SK-N-SH treated with all-trans-retinoic acid at 6 μM for 48 hours (cell line): Measurements from ENCODE around the gene SH3PXD2B.

ENCODE experiments used
- ATAC-seq: fragments of 200-7000 bp; cut with Tn5 transposase; 3 replicates; pipeline ENCODE4 v1.9.1; 2020; ENCODE audit warnings: mild to moderate bottlenecking, moderate library complexity
- ARNTL ChIP-seq: fragments of 450-650 bp; formaldehyde crosslinking; IDR thresholded peaks from 2 replicates; pipeline ENCODE4 v1.5.0; 2020; ENCODE audit warnings: low read depth, mild to moderate bottlenecking, moderate library complexity, borderline replicate concordance
- CREB5 ChIP-seq: fragments of 250-450 bp; sonication (Bioruptor Pico); IDR thresholded peaks from 2 replicates; pipeline ENCODE4 v1.5.1; 2020; ENCODE audit warnings: low read depth, mild to moderate bottlenecking, moderate library complexity
- CSDC2 ChIP-seq: fragments of 250-450 bp; sonication (Bioruptor Pico); IDR thresholded peaks from 2 replicates; pipeline ENCODE4 v1.5.0; 2020; ENCODE audit warnings: mild to moderate bottlenecking, moderate library complexity
- CSRNP3 ChIP-seq: fragments of 250-450 bp; sonication (Bioruptor Pico); IDR thresholded peaks from 2 replicates; pipeline ENCODE4 v1.5.1; 2021; ENCODE audit warnings: mild to moderate bottlenecking, moderate library complexity
- ESRRG ChIP-seq: fragments of 250-450 bp; sonication (Bioruptor Pico); IDR thresholded peaks from 2 replicates; pipeline ENCODE4 v1.6.1; 2021; ENCODE audit warnings: mild to moderate bottlenecking
- GLIS3 ChIP-seq: fragments of 250-450 bp; sonication (Bioruptor Pico); IDR thresholded peaks from 2 replicates; pipeline ENCODE4 v1.5.0; 2020; ENCODE audit warnings: mild to moderate bottlenecking, moderate library complexity
- ISL1 ChIP-seq: fragments of 250-450 bp; sonication (Bioruptor Pico); IDR thresholded peaks from 2 replicates; pipeline ENCODE4 v2.1.2; 2022; ENCODE audit warnings: mild to moderate bottlenecking, moderate library complexity
- OSR1 ChIP-seq: fragments of 250-450 bp; sonication (Bioruptor Pico); IDR thresholded peaks from 2 replicates; pipeline ENCODE4 v1.8.0; 2022; ENCODE audit warnings: moderate library complexity, mild to moderate bottlenecking, inconsistent platforms
- PATZ1 ChIP-seq: fragments of 250-450 bp; sonication (Bioruptor Pico); IDR thresholded peaks from 2 replicates; pipeline ENCODE4 v1.8.0; 2020; ENCODE audit warnings: mild to moderate bottlenecking, moderate library complexity, borderline replicate concordance
- POU6F1 ChIP-seq: fragments of 250-450 bp; sonication (Bioruptor Pico); IDR thresholded peaks from 2 replicates; pipeline ENCODE4 v1.8.0; 2021; ENCODE audit warnings: low read depth, mild to moderate bottlenecking, moderate library complexity, borderline replicate concordance
- PPARA ChIP-seq: fragments of 250-450 bp; sonication (Bioruptor Pico); IDR thresholded peaks from 2 replicates; pipeline ENCODE4 v1.5.0; 2020; ENCODE audit warnings: mild to moderate bottlenecking, borderline replicate concordance
- RARB ChIP-seq: fragments of 250-450 bp; sonication (Bioruptor Pico); IDR thresholded peaks from 2 replicates; pipeline ENCODE4 v1.8.0; 2021; ENCODE audit warnings: mild to moderate bottlenecking, moderate library complexity
- SNAI2 ChIP-seq: fragments of 250-450 bp; sonication (Bioruptor Pico); IDR thresholded peaks from 2 replicates; pipeline ENCODE4 v1.5.0; 2020; ENCODE audit warnings: mild to moderate bottlenecking, moderate library complexity
- TCF4 ChIP-seq: fragments of 250-450 bp; sonication (Bioruptor Pico); IDR thresholded peaks from 2 replicates; pipeline ENCODE4 v1.8.0; 2021; ENCODE audit warnings: mild to moderate bottlenecking, moderate library complexity, borderline replicate concordance
- TOX ChIP-seq: fragments of 250-450 bp; sonication (Bioruptor Pico); IDR thresholded peaks from 2 replicates; pipeline ENCODE4 v1.8.0; 2021; ENCODE audit warnings: mild to moderate bottlenecking, moderate library complexity, borderline replicate concordance
- TSHZ2 ChIP-seq: fragments of 250-450 bp; sonication (Bioruptor Pico); IDR thresholded peaks from 2 replicates; pipeline ENCODE4 v1.5.0; 2020; ENCODE audit warnings: mild to moderate bottlenecking, moderate library complexity
- ZC3H10 ChIP-seq: fragments of 250-450 bp; sonication (Bioruptor Pico); IDR thresholded peaks from 2 replicates; pipeline ENCODE4 v1.5.1; 2021; ENCODE audit warnings: mild to moderate bottlenecking, moderate library complexity
- ZFP3 ChIP-seq: fragments of 250-450 bp; sonication (Bioruptor Pico); IDR thresholded peaks from 2 replicates; pipeline ENCODE4 v1.5.0; 2020; ENCODE audit warnings: mild to moderate bottlenecking, moderate library complexity
- ZFP30 ChIP-seq: fragments of 450-650 bp; formaldehyde crosslinking; IDR thresholded peaks from 2 replicates; pipeline ENCODE4 v1.5.0; 2022; ENCODE audit warnings: mild to moderate bottlenecking, moderate library complexity
- ZNF565 ChIP-seq: fragments of 450-650 bp; formaldehyde crosslinking; conservative IDR thresholded peaks from 2 replicates; pipeline ENCODE4 v1.5.0; 2020; ENCODE audit warnings: low read depth, mild to moderate bottlenecking, moderate library complexity
- ZNF70 ChIP-seq: fragments of 450-650 bp; formaldehyde crosslinking; IDR thresholded peaks from 2 replicates; pipeline ENCODE4 v1.5.0; 2020; ENCODE audit warnings: mild to moderate bottlenecking, moderate library complexity
- ZNF8 ChIP-seq: fragments of 450-650 bp; formaldehyde crosslinking; IDR thresholded peaks from 2 replicates; pipeline ENCODE4 v1.5.0; 2020; ENCODE audit warnings: mild to moderate bottlenecking, moderate library complexity

SH3PXD2B gene

GRCh38 chr5:172445866-172446265 lies 8.5 kb downstream of the SH3PXD2B start:
- no peak for ATAC-seq
- TF ChIP-seq ZC3H10 (CRISPR knock-in tag) (no peak), CREB5 (CRISPR knock-in tag) (no peak), ZNF565 (CRISPR knock-in tag) (no peak), ISL1 (no peak), GLIS3 (CRISPR knock-in tag) (no peak), PPARA (no peak), CSRNP3 (CRISPR knock-in tag) (no peak), ZFP30 (no peak), RARB (CRISPR knock-in tag) (no peak), ZFP3 (CRISPR knock-in tag) (no peak), CSDC2 (CRISPR knock-in tag) (no peak), TCF4 (no peak), ARNTL (CRISPR knock-in tag) (no peak), TOX (no peak)
- TF ChIP-seq, all 23 proteins: peak for 0

DNA sequence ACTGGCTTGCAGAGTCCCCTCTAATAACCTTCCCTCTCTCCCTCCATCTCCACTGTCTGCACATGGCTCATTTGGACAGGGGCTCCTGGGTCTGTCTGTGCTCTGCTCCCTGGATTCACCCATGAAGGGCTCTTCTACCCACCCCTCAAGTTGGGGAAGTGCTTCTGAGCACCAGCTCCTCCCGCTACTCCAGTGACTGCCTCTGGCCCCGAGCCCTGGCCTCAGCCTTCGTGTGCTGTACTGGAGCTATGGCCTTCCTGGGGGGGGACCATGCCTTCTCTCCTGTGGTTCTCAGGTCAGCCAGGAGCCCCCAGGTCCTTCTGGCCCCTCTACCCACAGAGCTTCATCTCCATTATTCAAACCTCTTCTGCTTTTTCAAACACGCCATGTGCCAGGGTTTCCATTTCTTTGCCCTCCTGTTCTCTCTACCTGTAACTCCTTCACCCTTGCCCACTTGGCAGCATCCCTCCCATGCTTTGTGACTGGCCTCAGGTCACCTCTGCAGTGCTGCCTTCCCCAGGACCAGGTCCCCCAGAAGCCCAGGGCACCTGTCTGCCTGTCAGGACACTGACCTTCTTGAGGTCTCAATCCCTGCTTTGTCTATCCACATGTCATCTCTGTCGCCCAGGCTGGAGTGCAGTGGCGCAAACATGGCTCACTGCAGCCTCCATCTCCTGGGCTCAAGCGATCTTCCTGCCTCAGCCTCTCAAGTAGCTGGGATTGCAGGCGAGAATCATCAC lies 9.5 kb downstream of the SH3PXD2B start:
- TF ChIP-seq PPARA (no peak), ESRRG (CRISPR knock-in tag) (no peak), TSHZ2 (CRISPR knock-in tag) (no peak), SNAI2 (no peak), ZFP3 (CRISPR knock-in tag) (no peak), CREB5 (CRISPR knock-in tag) (no peak), ZNF565 (CRISPR knock-in tag) (no peak), TCF4 (no peak), ZNF70 (CRISPR knock-in tag) (no peak), ARNTL (CRISPR knock-in tag) (no peak), RARB (CRISPR knock-in tag) (no peak), PATZ1 (CRISPR knock-in tag) (no peak), TOX (no peak), OSR1 (CRISPR knock-in tag) (no peak), GLIS3 (CRISPR knock-in tag) (no peak), ZC3H10 (CRISPR knock-in tag) (no peak), ZNF8 (no peak), POU6F1 (CRISPR knock-in tag) (no peak), CSRNP3 (CRISPR knock-in tag) (no peak)
- peak; percentile 24 for ATAC-seq
